H1 (cell line): ENCODE data around the gene DES. TPM values are rescaled to one million over a fixed set of nuclear protein-coding genes. Genes with fewer than 3 reads are reported as not detected.

Experiments
- CTCF ChIA-PET: fragments of 300-600 bp; sonication (Branson Sonifier 250); formaldehyde crosslinking; loops from one replicate; lab custom pipeline; 2021; ENCODE audit not compliant: partially characterized antibody; lab: Charles Lee
- POLR2A ChIA-PET: fragments of 300-600 bp; sonication (Branson Sonifier 250); formaldehyde crosslinking; loops from one replicate; lab custom pipeline; 2021; ENCODE audit warnings: inconsistent platforms; ENCODE audit not compliant: partially characterized antibody; lab: Charles Lee
- DNase-seq, 2 experiments: peaks; one replicate each; pipeline versions ENCODE4 v3.0.0 to v3.0.0-alpha.2; 2010 to 2022; ENCODE audit warnings: low spot score in 2 of 2, low read depth in 1 of 2, mixed read lengths in 1 of 2
- FAIRE-seq: peaks from 2 replicates; lab custom pipeline; 2011; peaks lifted over from hg19 to GRCh38; lab: Jason Lieb, UNC
- H2AFZ ChIP-seq: 2 replicates; pipeline ENCODE4 v1.8.1; 2012; ENCODE audit warnings: low read length, inconsistent platforms
- H2AK5ac ChIP-seq: 2 replicates; pipeline ENCODE4 v1.6.1; 2013; ENCODE audit warnings: low read depth, low read length
- H2BK120ac ChIP-seq: replicated peaks from 2 replicates; pipeline ENCODE3; 2013; ENCODE audit warnings: low read depth, low read length, inconsistent platforms
- H2BK12ac ChIP-seq: 2 replicates; pipeline ENCODE4 v1.6.1; 2013; ENCODE audit warnings: low read depth, low read length
- H2BK15ac ChIP-seq: 2 replicates; pipeline ENCODE4 v1.6.1; 2013; ENCODE audit warnings: low read length
- H2BK20ac ChIP-seq: 2 replicates; pipeline ENCODE4 v1.6.1; 2013; ENCODE audit warnings: low read length
- H2BK5ac ChIP-seq: 2 replicates; pipeline ENCODE4 v1.6.1; 2013; ENCODE audit warnings: low read depth, low read length
- H3K14ac ChIP-seq: 2 replicates; pipeline ENCODE4 v1.6.1; 2013; ENCODE audit warnings: inconsistent platforms; ENCODE audit not compliant: insufficient read length
- H3K18ac ChIP-seq: 2 replicates; pipeline ENCODE4 v1.6.1; 2013; ENCODE audit warnings: low read length; ENCODE audit errors: extremely low read depth
- H3K23ac ChIP-seq: 2 replicates; pipeline ENCODE4 v1.6.1; 2013; ENCODE audit warnings: inconsistent platforms; ENCODE audit not compliant: insufficient read length
- H3K23me2 ChIP-seq: 2 replicates; pipeline ENCODE4 v1.6.1; 2013; ENCODE audit warnings: low read depth, low read length
- H3K27ac ChIP-seq: 2 replicates; pipeline ENCODE4 v1.6.1; 2011; ENCODE audit warnings: low read depth, low read length, inconsistent platforms
- H3K27me3 ChIP-seq, 4 experiments: replicated peaks in 1 of 4; 1 replicate in 1 of 4; 2 replicates in 3 of 4; pipeline versions ENCODE4 v1.6.1 to v1.8.1; 2011 to 2013; ENCODE audit warnings: low read length in 3 of 4, mild to moderate bottlenecking in 3 of 4, inconsistent platforms in 2 of 4, mixed read lengths in 2 of 4, moderate library complexity in 1 of 4; ENCODE audit not compliant: control insufficient read depth in 3 of 4, insufficient read depth in 3 of 4; ENCODE audit errors: extremely low read depth in 1 of 4
- H3K36me3 ChIP-seq, 4 experiments: 2 replicates each; pipeline versions ENCODE4 v1.6.1 to v1.8.1; 2011 to 2013; ENCODE audit warnings: mild to moderate bottlenecking in 4 of 4, low read length in 3 of 4, moderate library complexity in 2 of 4, control low read depth in 1 of 4, inconsistent platforms in 1 of 4; ENCODE audit not compliant: insufficient read depth in 4 of 4, control insufficient read depth in 2 of 4
- H3K4ac ChIP-seq: replicated peaks from 2 replicates; pipeline ENCODE3; 2013; ENCODE audit warnings: low read length, low read depth, mixed read lengths, inconsistent platforms; ENCODE audit not compliant: insufficient read length
- H3K4me1 ChIP-seq, 4 experiments: replicated peaks in 1 of 4; 1 replicate in 1 of 4; 2 replicates in 3 of 4; pipeline versions ENCODE4 v1.6.1 to v1.8.1; 2011 to 2013; ENCODE audit warnings: low read length in 3 of 4, inconsistent platforms in 2 of 4, mixed read lengths in 1 of 4; ENCODE audit not compliant: insufficient read depth in 4 of 4, control insufficient read depth in 3 of 4
- H3K4me2 ChIP-seq, 2 experiments: 2 replicates each; pipeline versions ENCODE4 v1.6.1 to v1.8.1; 2011 to 2013; ENCODE audit warnings: low read depth in 2 of 2, low read length in 2 of 2, control low read depth in 1 of 2, inconsistent platforms in 1 of 2, mild to moderate bottlenecking in 1 of 2; ENCODE audit not compliant: insufficient read depth in 1 of 2
- H3K4me3 ChIP-seq, 4 experiments: fragments of 200-600, 300-600 bp in 1 of 4; sonication (generic), shearing (Covaris generic), sonication (Bioruptor Twin) in 1 of 4; 2 replicates each; pipeline versions ENCODE4 v1.5.1 to v1.8.1; 2011 to 2016; ENCODE audit warnings: low read length in 4 of 4, low read depth in 3 of 4, control low read depth in 2 of 4, inconsistent platforms in 2 of 4, mild to moderate bottlenecking in 2 of 4, mixed read lengths in 1 of 4, moderate library complexity in 1 of 4; ENCODE audit not compliant: insufficient read depth in 2 of 4; ENCODE audit errors: extremely low read depth in 1 of 4
- H3K56ac ChIP-seq: replicated peaks from 2 replicates; pipeline ENCODE3; 2013; ENCODE audit warnings: low read depth, mild to moderate bottlenecking, mixed read lengths, low read length, inconsistent platforms; ENCODE audit not compliant: insufficient read length
- H3K79me1 ChIP-seq: 2 replicates; pipeline ENCODE4 v1.6.1; 2013; ENCODE audit warnings: low read depth, low read length, control low read depth
- H3K79me2 ChIP-seq, 2 experiments: 2 replicates each; pipeline versions ENCODE4 v1.6.1 to v1.8.1; 2012 to 2013; ENCODE audit warnings: low read length in 2 of 2, mild to moderate bottlenecking in 2 of 2, inconsistent platforms in 1 of 2; ENCODE audit not compliant: insufficient read depth in 2 of 2, control insufficient read depth in 1 of 2
- H3K9ac ChIP-seq, 4 experiments: replicated peaks in 1 of 4; 1 replicate in 1 of 4; 2 replicates in 3 of 4; pipeline versions ENCODE4 v1.6.1 to v1.8.1; 2011 to 2013; ENCODE audit warnings: low read depth in 3 of 4, low read length in 3 of 4, control low read depth in 2 of 4, mild to moderate bottlenecking in 2 of 4, moderate library complexity in 2 of 4, inconsistent platforms in 1 of 4; ENCODE audit errors: extremely low read depth in 1 of 4
- H3K9me3 ChIP-seq, 2 experiments: 2 replicates each; pipeline versions ENCODE4 v1.6.1 to v1.8.1; 2012 to 2013; ENCODE audit warnings: mild to moderate bottlenecking in 2 of 2, moderate library complexity in 2 of 2, control low read depth in 1 of 2, inconsistent platforms in 1 of 2, low read depth in 1 of 2, low read length in 1 of 2, mixed read lengths in 1 of 2; ENCODE audit not compliant: insufficient read depth in 2 of 2
- H4K20me1 ChIP-seq, 2 experiments: replicated peaks in 1 of 2; 2 replicates each; pipeline versions ENCODE3 to v1.8.1; 2011 to 2013; ENCODE audit warnings: inconsistent platforms in 2 of 2, low read length in 2 of 2, mild to moderate bottlenecking in 1 of 2; ENCODE audit not compliant: insufficient read depth in 2 of 2, control insufficient read depth in 1 of 2
- H4K5ac ChIP-seq: 2 replicates; pipeline ENCODE4 v1.6.1; 2013; ENCODE audit warnings: low read length, low read depth, mixed read lengths, inconsistent platforms; ENCODE audit not compliant: insufficient read length
- H4K8ac ChIP-seq: 2 replicates; pipeline ENCODE4 v1.8.0; 2013; ENCODE audit warnings: mild to moderate bottlenecking, moderate library complexity, low read length, inconsistent platforms; ENCODE audit not compliant: insufficient read depth; ENCODE audit errors: extremely low read depth
- H4K91ac ChIP-seq: replicated peaks from 2 replicates; pipeline ENCODE3; 2013; ENCODE audit warnings: low read length, mixed read lengths, inconsistent platforms; ENCODE audit not compliant: insufficient read length
- FOSL1 ChIP-seq: IDR thresholded peaks from 2 replicates; pipeline ENCODE4 v1.6.1; 2011; ENCODE audit warnings: mild to moderate bottlenecking, low read depth, low read length, moderate library complexity; ENCODE audit not compliant: insufficient read depth
- POLR2A ChIP-seq, 2 experiments: IDR thresholded peaks; 1 replicate in 1 of 2; 2 replicates in 1 of 2; pipeline ENCODE4 v1.6.1; 2011; ENCODE audit warnings: low read depth in 2 of 2, low read length in 2 of 2, mild to moderate bottlenecking in 2 of 2; ENCODE audit errors: control extremely low read depth in 1 of 2
- POLR2AphosphoS5 ChIP-seq: IDR thresholded peaks from 2 replicates; pipeline ENCODE4 v1.6.1; 2011; ENCODE audit warnings: low read depth, low read length
- RBBP5 ChIP-seq: IDR thresholded peaks from 2 replicates; pipeline ENCODE4 v1.7.1; 2012; ENCODE audit warnings: low read depth, mild to moderate bottlenecking, inconsistent platforms, low read length, moderate library complexity, borderline replicate concordance
- RXRA ChIP-seq: IDR thresholded peaks from 2 replicates; pipeline ENCODE4 v1.6.1; 2011; ENCODE audit warnings: low read depth, mild to moderate bottlenecking, low read length, moderate library complexity; ENCODE audit not compliant: insufficient read depth
- SAP30 ChIP-seq: fragments of 300-600 bp; sonication (generic); IDR thresholded peaks from 2 replicates; pipeline ENCODE4 v1.7.1; 2012; ENCODE audit warnings: low read length, moderate library complexity, mild to moderate bottlenecking, inconsistent platforms; ENCODE audit not compliant: insufficient read depth, insufficient replicate concordance
- TAF7 ChIP-seq: optimal IDR thresholded peaks from 2 replicates; pipeline ENCODE3; 2011; ENCODE audit warnings: low read depth, mild to moderate bottlenecking, inconsistent platforms, low read length, moderate library complexity, borderline replicate concordance
- TCF12 ChIP-seq: IDR thresholded peaks from 2 replicates; pipeline ENCODE4 v1.6.1; 2011; ENCODE audit warnings: low read depth, mild to moderate bottlenecking, low read length
- WGBS, 2 experiments: shearing (Covaris generic) in 1 of 2; methylation state at CpG; one replicate each; pipeline versions ENCODE4 v1.1.6 to v1.1.7; 2013 to 2015; ENCODE audit warnings: low lambda C conversion rate in 2 of 2, mixed read lengths in 2 of 2, inconsistent platforms in 1 of 2, low coverage in 1 of 2, missing lambda C conversion rate in 1 of 2; ENCODE audit not compliant: insufficient replicate concordance in 2 of 2, insufficient coverage in 1 of 2, insufficient read length in 1 of 2; ENCODE audit errors: extremely low coverage in 1 of 2, missing lambda C conversion rate in 1 of 2; 5-methylcytosine and 5-hydroxymethylcytosine counted together
- polyA plus RNA-seq, 7 experiments: library from polyadenylated mRNA; depleted of rRNA in 3 of 7; stranded (reverse) in 5 of 7; unstranded in 2 of 7; fragments of >200 nt in 5 of 7; fragments of 200-250 nt in 2 of 7; gene quantifications; 1 replicate in 5 of 7; 2 replicates in 1 of 7; 4 replicates in 1 of 7; pipeline versions ENCODE4 v1.2.1 to v1.2.3, GENCODE V29; 2011 to 2013; ENCODE audit warnings: missing spikeins in 2 of 7, mixed read lengths in 2 of 7
- total RNA-seq: library from RNA; stranded (reverse); fragmentation: NEBNext Ultra II Directional; extraction: Animal tissue kit (Norgen Biotek cat#: 25700); gene quantifications from 2 replicates; pipeline ENCODE4 v1.2.1, GENCODE V29; 2021
- TF ChIP-seq, protein P1 (sequence below), 3 experiments: IDR thresholded peaks; 1 replicate in 2 of 3; 2 replicates in 1 of 3; pipeline versions ENCODE4 v1.5.1 to v1.6.1; 2011; ENCODE audit warnings: low read length in 3 of 3, mild to moderate bottlenecking in 3 of 3, inconsistent platforms in 2 of 3, low read depth in 1 of 3, moderate library complexity in 1 of 3; ENCODE audit not compliant: insufficient read depth in 1 of 3; ENCODE audit errors: control extremely low read depth in 1 of 3

The DES gene
- total and polyA plus RNA-seq, 2 of the 8 experiments (the other 6 are each of a cell fraction or from before 2014, with no cell fraction given): 1.8 to 4.3 TPM

DNA sequence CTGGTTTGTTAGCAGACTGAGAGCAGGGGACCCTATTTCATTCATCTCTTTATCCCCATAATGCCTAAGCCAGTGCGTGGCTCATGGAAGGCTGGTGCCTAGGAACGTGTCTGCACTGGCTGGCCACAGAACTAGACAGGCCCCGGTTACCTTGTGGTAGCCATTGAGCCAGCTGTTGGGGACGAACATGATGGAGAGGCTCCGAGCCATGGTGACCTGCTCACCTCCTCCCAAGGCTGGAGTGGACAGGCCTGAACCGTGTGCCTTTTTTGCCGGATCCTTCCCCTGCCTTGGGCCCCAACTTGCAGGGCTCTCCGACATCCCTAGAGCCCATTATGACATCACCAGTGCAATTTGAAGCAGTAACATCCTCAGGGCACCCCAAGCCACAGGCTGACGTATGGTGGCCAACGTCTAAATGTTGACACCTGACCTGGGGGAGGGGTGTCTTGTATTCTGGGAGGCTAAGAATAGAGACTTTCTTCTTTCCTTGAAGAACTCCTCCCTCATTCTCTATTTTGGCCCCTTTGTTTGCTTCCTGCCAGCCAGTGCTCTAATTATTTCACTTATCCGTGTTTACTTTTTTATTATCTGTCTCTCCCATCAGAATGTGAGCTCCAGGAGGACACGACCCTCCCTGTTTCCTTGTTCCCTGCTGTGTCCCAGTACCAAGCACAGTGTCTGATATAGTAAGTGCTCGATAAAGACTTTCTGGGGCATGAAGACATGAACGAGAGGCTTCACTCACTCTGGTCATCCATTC, 18.3 kb upstream of the DES start:
- WGBS, 2 experiments: 79% methylated on average over 14 of the region's 14 CpGs; no CpG with 5 or more reads in 1 of the 2 experiments
- Histone ChIP-seq H2BK12ac (no peak overlapping the region), H4K8ac (no peak overlapping the region; the same call in 1 of the 2 replicates), H3K56ac (no peak overlapping the region), H2BK20ac (0 out of 2 replicates have a peak overlapping the region, but pooled peaks have one; percentile 34), H4K5ac (no peak overlapping the region), H2BK5ac (no peak overlapping the region), H3K23me2 (no peaks in the 10 kb centered on the region), H3K36me3 (no peaks in the 10 kb centered on the region), H3K18ac (no peak overlapping the region), H4K20me1 (no peaks in the 10 kb centered on the region), H2AK5ac (no peak overlapping the region), H3K79me1 (no peaks in the 10 kb centered on the region), H4K91ac (no peak overlapping the region), H2BK120ac (no peak overlapping the region), H3K27ac (no peak overlapping the region), H3K79me2 (no peaks in the 10 kb centered on the region), H3K23ac (no peak overlapping the region), H3K14ac (no peak overlapping the region), H3K4me3 (no peak overlapping the region), H3K9ac (no peak overlapping the region), H3K4me1 (peaks cover 3 to 19% (median 7%) of the 10 kb centered on the region in 4 experiments; a peak in 6 of 7 replicates), H2AFZ (no peak overlapping the region), H3K4me2 (no peak overlapping the region), H3K9me3 (no peaks in the 10 kb centered on the region), H3K4ac (no peak overlapping the region), H3K27me3 (no peaks in the 10 kb centered on the region; a peak in 1 of 7 replicates), H2BK15ac (no peak overlapping the region)
- DNase-seq (no peak), FAIRE-seq (no peak)
- CTCF ChIA-PET: interaction anchor here (0.9 to 13.0 kb wide), 9 partner anchors 9 to 127 kb away, joined by 3 to 407 read pairs (median 73); partner anchors contain the start of genes DES, DNPEP and SPEG
- POLR2A ChIA-PET: no interaction called here
- TF ChIP-seq RBBP5 (no peak), POLR2AphosphoS5 (no peak), RXRA (no peak), TCF12 (no peak), FOSL1 (no peak), SAP30 (no peak), POLR2A (IDR thresholded peaks at IDR 0.05; ENCODE audit: control extremely low read depth in 1 of 2, low read depth in 2 of 2, low read length in 2 of 2) (no peak), TAF7 (no peak)
- TF ChIP-seq, protein P1, sequence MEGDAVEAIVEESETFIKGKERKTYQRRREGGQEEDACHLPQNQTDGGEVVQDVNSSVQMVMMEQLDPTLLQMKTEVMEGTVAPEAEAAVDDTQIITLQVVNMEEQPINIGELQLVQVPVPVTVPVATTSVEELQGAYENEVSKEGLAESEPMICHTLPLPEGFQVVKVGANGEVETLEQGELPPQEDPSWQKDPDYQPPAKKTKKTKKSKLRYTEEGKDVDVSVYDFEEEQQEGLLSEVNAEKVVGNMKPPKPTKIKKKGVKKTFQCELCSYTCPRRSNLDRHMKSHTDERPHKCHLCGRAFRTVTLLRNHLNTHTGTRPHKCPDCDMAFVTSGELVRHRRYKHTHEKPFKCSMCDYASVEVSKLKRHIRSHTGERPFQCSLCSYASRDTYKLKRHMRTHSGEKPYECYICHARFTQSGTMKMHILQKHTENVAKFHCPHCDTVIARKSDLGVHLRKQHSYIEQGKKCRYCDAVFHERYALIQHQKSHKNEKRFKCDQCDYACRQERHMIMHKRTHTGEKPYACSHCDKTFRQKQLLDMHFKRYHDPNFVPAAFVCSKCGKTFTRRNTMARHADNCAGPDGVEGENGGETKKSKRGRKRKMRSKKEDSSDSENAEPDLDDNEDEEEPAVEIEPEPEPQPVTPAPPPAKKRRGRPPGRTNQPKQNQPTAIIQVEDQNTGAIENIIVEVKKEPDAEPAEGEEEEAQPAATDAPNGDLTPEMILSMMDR (IDR thresholded peaks at IDR 0.05; ENCODE audit: control extremely low read depth in 1 of 3, insufficient read depth in 1 of 3, low read depth in 1 of 3, low read length in 3 of 3): no peak
